OCI-LY7 (cell line): ENCODE measurements around the gene CREB5.

ENCODE experiments used
- EZH2phosphoT487 ChIP-seq: fragments of 200-600 bp; sonication (generic); IDR thresholded peaks from 2 replicates; pipeline ENCODE4 v1.6.1; 2018; ENCODE audit warnings: low read depth, borderline replicate concordance, mild to moderate bottlenecking, mixed run types, antibody characterized with exemption, low read length, moderate library complexity, mixed read lengths
- TF ChIP-seq, protein P1 (sequence below): fragments of 200-600 bp; sonication (generic); conservative IDR thresholded peaks from 2 replicates; pipeline ENCODE4 v1.5.1; 2014; ENCODE audit warnings: mild to moderate bottlenecking, antibody characterized with exemption, low read length, moderate library complexity, mixed read lengths

DNA sequence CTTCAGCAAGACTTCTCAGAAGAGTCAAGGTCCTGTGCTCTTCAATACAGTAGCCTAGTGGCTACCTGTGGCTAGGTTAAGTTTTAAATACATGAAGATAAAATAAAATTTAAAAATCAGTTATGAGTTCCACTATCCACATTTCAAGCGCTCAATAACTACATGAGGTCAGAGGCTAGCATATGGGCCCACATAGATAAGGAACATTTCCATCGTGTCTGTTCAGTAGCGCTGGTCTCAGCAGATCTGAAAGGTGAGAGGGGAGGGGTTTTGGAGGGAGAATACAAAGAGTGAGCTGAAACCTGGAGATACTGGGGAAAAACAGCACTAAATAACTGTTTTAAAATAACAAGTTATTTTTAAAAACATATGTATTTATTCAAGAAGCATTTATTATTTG lies 326.8 kb downstream of the CREB5 start:
- TF ChIP-seq, protein P1, sequence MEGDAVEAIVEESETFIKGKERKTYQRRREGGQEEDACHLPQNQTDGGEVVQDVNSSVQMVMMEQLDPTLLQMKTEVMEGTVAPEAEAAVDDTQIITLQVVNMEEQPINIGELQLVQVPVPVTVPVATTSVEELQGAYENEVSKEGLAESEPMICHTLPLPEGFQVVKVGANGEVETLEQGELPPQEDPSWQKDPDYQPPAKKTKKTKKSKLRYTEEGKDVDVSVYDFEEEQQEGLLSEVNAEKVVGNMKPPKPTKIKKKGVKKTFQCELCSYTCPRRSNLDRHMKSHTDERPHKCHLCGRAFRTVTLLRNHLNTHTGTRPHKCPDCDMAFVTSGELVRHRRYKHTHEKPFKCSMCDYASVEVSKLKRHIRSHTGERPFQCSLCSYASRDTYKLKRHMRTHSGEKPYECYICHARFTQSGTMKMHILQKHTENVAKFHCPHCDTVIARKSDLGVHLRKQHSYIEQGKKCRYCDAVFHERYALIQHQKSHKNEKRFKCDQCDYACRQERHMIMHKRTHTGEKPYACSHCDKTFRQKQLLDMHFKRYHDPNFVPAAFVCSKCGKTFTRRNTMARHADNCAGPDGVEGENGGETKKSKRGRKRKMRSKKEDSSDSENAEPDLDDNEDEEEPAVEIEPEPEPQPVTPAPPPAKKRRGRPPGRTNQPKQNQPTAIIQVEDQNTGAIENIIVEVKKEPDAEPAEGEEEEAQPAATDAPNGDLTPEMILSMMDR, result no peak
- no peak for TF ChIP-seq EZH2phosphoT487
